Prostate gland (tissue), 2 donors: ENCODE data around the gene CD63.

Experiments
- CTCF ChIP-seq, 4 experiments: fragments of 200-600 bp in 2 of 4; fragments of 450-650 bp in 2 of 4; sonication (generic) in 2 of 4; IDR thresholded peaks; 1 replicate in 3 of 4; 2 replicates in 1 of 4; pipeline ENCODE4 v1.5.1; 2016 to 2019; ENCODE audit warnings: antibody characterized with exemption in 4 of 4, mild to moderate bottlenecking in 2 of 4, moderate library complexity in 2 of 4
- POLR2A ChIP-seq: fragments of 450-650 bp; IDR thresholded peaks from one replicate; pipeline ENCODE4 v1.6.1; 2016; ENCODE audit warnings: antibody characterized with exemption, mild to moderate bottlenecking
- POLR2AphosphoS5 ChIP-seq: sonication (generic); formaldehyde crosslinking; IDR thresholded peaks from one replicate; pipeline ENCODE4 v1.6.1; 2017; ENCODE audit warnings: antibody characterized with exemption

- TF ChIP-seq CTCF (IDR thresholded peaks at IDR 0.05) (no peak), POLR2AphosphoS5 (no peak), POLR2A (no peak)
These were observed 8.8 kb upstream of the CD63 start for GRCh38 chr12:55737581-55738122.
